HCT116 (cell line): ENCODE results near the gene BFSP2. TPM values are rescaled to one million over a fixed set of nuclear protein-coding genes. Genes with fewer than 3 reads are reported as not detected.

Source experiments
- ATAC-seq: fragments of 200-7000 bp; cut with Tn5 transposase; 2 replicates; pipeline ENCODE4 v1.9.1; 2020; ENCODE audit warnings: mild to moderate bottlenecking, moderate library complexity
- BruUV-seq: library from RNA; stranded (reverse); fragments of 400-500 nt; replicated peaks from 2 replicates; lab custom pipeline; 2021; lab: Mats Ljungman, UMichigan
- CTCF ChIA-PET: fragments of 300-600 bp; sonication (Branson Sonifier 250); formaldehyde crosslinking; loops from one replicate; lab custom pipeline; 2021; ENCODE audit warnings: antibody characterized with exemption; lab: Charles Lee
- POLR2A ChIA-PET: fragments of 300-600, 350-600 bp; sonication (Branson Sonifier 250); formaldehyde crosslinking; loops from one replicate; lab custom pipeline; 2021; ENCODE audit warnings: antibody characterized with exemption; lab: Charles Lee
- RAD21 ChIA-PET, 2 experiments: fragments of 300-600 bp; sonication (Branson Sonifier 250); formaldehyde crosslinking; loops; one replicate each; lab custom pipeline; 2023; ENCODE audit warnings: low total read pairs in 2 of 2; ENCODE audit not compliant: uncharacterized antibody in 2 of 2, unreplicated experiment in 2 of 2, low non-redundant PET in 1 of 2; lab: Charles Lee
- DNase-seq: peaks from one replicate; pipeline ENCODE4 v3.0.0-alpha.2; 2010; ENCODE audit warnings: low read depth, low spot score
- H2AFZ ChIP-seq: fragments of 200-600 bp; shearing (Covaris generic), sonication (generic); 2 replicates; pipeline ENCODE4 v1.6.1; 2017; ENCODE audit warnings: low read depth, mixed run types, mixed read lengths, antibody characterized with exemption, low read length; ENCODE audit not compliant: poor library complexity, severe bottlenecking
- H3K27ac ChIP-seq: 2 replicates; pipeline ENCODE4 v1.5.1; 2012; ENCODE audit warnings: low read depth, low read length
- H3K27me3 ChIP-seq: fragments of 200-600 bp; sonication (generic); 2 replicates; pipeline ENCODE4 v1.6.1; 2016; ENCODE audit warnings: mixed run types, low read length, mixed read lengths; ENCODE audit not compliant: insufficient read depth
- H3K36me3 ChIP-seq, 2 experiments: fragments of 200-500 bp in 1 of 2; fragments of 200-600 bp in 1 of 2; sonication (Bioruptor generic) in 1 of 2; sonication (generic) in 1 of 2; 2 replicates each; pipeline versions ENCODE4 v1.5.1 to v1.6.1; 2014 to 2016; ENCODE audit warnings: low read length in 2 of 2, inconsistent platforms in 1 of 2, mixed read lengths in 1 of 2, mixed run types in 1 of 2; ENCODE audit not compliant: insufficient read depth in 2 of 2, control insufficient read depth in 1 of 2
- H3K4me1 ChIP-seq, 2 experiments: fragments of 200-600 bp in 1 of 2; sonication (generic) in 1 of 2; 2 replicates each; pipeline versions ENCODE4 v1.5.1 to v1.6.1; 2012 to 2017; ENCODE audit warnings: low read length in 2 of 2, inconsistent platforms in 1 of 2, mild to moderate bottlenecking in 1 of 2, mixed read lengths in 1 of 2, mixed run types in 1 of 2, moderate library complexity in 1 of 2; ENCODE audit not compliant: insufficient read depth in 2 of 2, control insufficient read depth in 1 of 2
- H3K4me2 ChIP-seq: fragments of 200-600 bp; sonication (generic); 2 replicates; pipeline ENCODE4 v1.6.1; 2017; ENCODE audit warnings: mixed run types, low read length, mixed read lengths
- H3K4me3 ChIP-seq, 2 experiments: fragments of 200-600 bp in 1 of 2; sonication (generic) in 1 of 2; replicated peaks in 1 of 2; 2 replicates each; pipeline ENCODE4 v1.5.1; 2011 to 2016; ENCODE audit warnings: low read length in 2 of 2, control low read depth in 1 of 2, low read depth in 1 of 2, mild to moderate bottlenecking in 1 of 2, mixed read lengths in 1 of 2, mixed run types in 1 of 2
- H3K79me2 ChIP-seq: fragments of 200-600 bp; sonication (generic); 2 replicates; pipeline ENCODE4 v1.6.1; 2017; ENCODE audit warnings: mild to moderate bottlenecking, mixed run types, low read length, moderate library complexity, mixed read lengths; ENCODE audit not compliant: insufficient read depth
- H3K9ac ChIP-seq: fragments of 200-600 bp; sonication (generic); 2 replicates; pipeline ENCODE4 v1.6.1; 2016; ENCODE audit warnings: low read length, mixed read lengths
- H3K9me2 ChIP-seq: fragments of 200-600 bp; sonication (generic), shearing (Covaris generic); 2 replicates; pipeline ENCODE4 v1.6.1; 2017; ENCODE audit warnings: mixed run types, mild to moderate bottlenecking, moderate library complexity; ENCODE audit not compliant: insufficient read depth
- H3K9me3 ChIP-seq, 2 experiments: fragments of 200-500 bp in 1 of 2; fragments of 200-600 bp in 1 of 2; sonication (Bioruptor generic) in 1 of 2; sonication (generic) in 1 of 2; 2 replicates each; pipeline ENCODE4 v1.6.1; 2014 to 2017; ENCODE audit warnings: low read length in 2 of 2, mixed read lengths in 2 of 2, inconsistent platforms in 1 of 2, low read depth in 1 of 2, mild to moderate bottlenecking in 1 of 2, mixed run types in 1 of 2, moderate library complexity in 1 of 2; ENCODE audit not compliant: control insufficient read depth in 1 of 2, insufficient read depth in 1 of 2
- H4K20me1 ChIP-seq: fragments of 200-600 bp; sonication (generic), shearing (Covaris generic); 2 replicates; pipeline ENCODE4 v1.6.1; 2017; ENCODE audit warnings: mixed run types, mild to moderate bottlenecking, moderate library complexity; ENCODE audit not compliant: insufficient read depth
- ATF3 ChIP-seq: IDR thresholded peaks from 2 replicates; pipeline ENCODE4 v1.6.1; 2012
- CBX3 ChIP-seq: IDR thresholded peaks from 2 replicates; pipeline ENCODE4 v1.6.1; 2012; ENCODE audit warnings: low read depth
- ELF1 ChIP-seq: IDR thresholded peaks from 2 replicates; pipeline ENCODE4 v1.6.1; 2012; ENCODE audit warnings: low read depth, borderline replicate concordance
- EZH2 ChIP-seq: fragments of 200-600 bp; sonication (generic); IDR thresholded peaks from 2 replicates; pipeline ENCODE4 v1.6.1; 2017; ENCODE audit warnings: antibody characterized with exemption, mixed run types
- FOSL1 ChIP-seq: IDR thresholded peaks from 2 replicates; pipeline ENCODE4 v1.6.1; 2012; ENCODE audit warnings: low read depth
- JUND ChIP-seq: IDR thresholded peaks from 2 replicates; pipeline ENCODE4 v1.6.1; 2012
- POLR2A ChIP-seq: IDR thresholded peaks from 2 replicates; pipeline ENCODE4 v1.7.0; 2011; ENCODE audit warnings: borderline replicate concordance; ENCODE audit not compliant: insufficient read depth, insufficient read length; ENCODE audit errors: extremely low read depth
- POLR2AphosphoS5 ChIP-seq: IDR thresholded peaks from 2 replicates; pipeline ENCODE4 v1.6.1; 2011; ENCODE audit warnings: mild to moderate bottlenecking, low read depth, low read length, moderate library complexity
- RAD21 ChIP-seq: IDR thresholded peaks from 2 replicates; pipeline ENCODE4 v1.6.1; 2012; ENCODE audit warnings: low read depth, mild to moderate bottlenecking
- SIN3A ChIP-seq: IDR thresholded peaks from 2 replicates; pipeline ENCODE4 v1.6.1; 2012; ENCODE audit warnings: low read depth
- SP1 ChIP-seq: IDR thresholded peaks from 2 replicates; pipeline ENCODE4 v1.6.1; 2012; ENCODE audit warnings: low read depth
- SRF ChIP-seq: IDR thresholded peaks from 2 replicates; pipeline ENCODE4 v1.6.1; 2012; ENCODE audit warnings: low read depth
- TCF7L2 ChIP-seq: IDR thresholded peaks from 2 replicates; pipeline ENCODE4 v1.7.0; 2011; ENCODE audit warnings: borderline replicate concordance, inconsistent platforms; ENCODE audit not compliant: insufficient read depth, insufficient read length; ENCODE audit errors: extremely low read depth
- YY1 ChIP-seq: IDR thresholded peaks from 2 replicates; pipeline ENCODE4 v1.6.1; 2011; ENCODE audit warnings: low read length, low read depth, moderate library complexity, mild to moderate bottlenecking; ENCODE audit not compliant: insufficient replicate concordance; ENCODE audit errors: extremely low read depth
- ZFX ChIP-seq: fragments of 450-650 bp; IDR thresholded peaks from 2 replicates; pipeline ENCODE4 v1.6.1; 2017
- intact Hi-C: fragments of 100-400 bp; cut with micrococcal nuclease; formaldehyde crosslinking; loops from 2 replicates; pipeline ENCODE4 v1.10.0; 2022
- total RNA-seq: library from RNA; stranded (reverse); gene quantifications from one replicate; pipeline ENCODE4 v1.2.1, GENCODE V29; 2021; ENCODE audit not compliant: unreplicated experiment
- TF ChIP-seq, protein P1 (sequence below), 3 experiments: fragments of 200-600 bp in 1 of 3; sonication (generic) in 1 of 3; IDR thresholded peaks in 2 of 3; conservative IDR thresholded peaks in 1 of 3; 2 replicates each; pipeline ENCODE4 v1.5.1; 2012 to 2017; ENCODE audit warnings: low read depth in 2 of 3, low read length in 2 of 3, antibody characterized with exemption in 1 of 3, borderline replicate concordance in 1 of 3, control low read depth in 1 of 3, mild to moderate bottlenecking in 1 of 3, mixed read lengths in 1 of 3, mixed run types in 1 of 3, moderate library complexity in 1 of 3; ENCODE audit not compliant: insufficient read depth in 1 of 3
- TF ChIP-seq, protein P2 (sequence below): IDR thresholded peaks from 2 replicates; pipeline ENCODE4 v1.6.1; 2012; ENCODE audit warnings: low read depth
- TF ChIP-seq, protein P3 (sequence below): IDR thresholded peaks from 2 replicates; pipeline ENCODE4 v1.6.1; 2012

Gene BFSP2
- total RNA-seq, 1 experiment from 2014 or later: not detected

- TF ChIP-seq, protein P1, sequence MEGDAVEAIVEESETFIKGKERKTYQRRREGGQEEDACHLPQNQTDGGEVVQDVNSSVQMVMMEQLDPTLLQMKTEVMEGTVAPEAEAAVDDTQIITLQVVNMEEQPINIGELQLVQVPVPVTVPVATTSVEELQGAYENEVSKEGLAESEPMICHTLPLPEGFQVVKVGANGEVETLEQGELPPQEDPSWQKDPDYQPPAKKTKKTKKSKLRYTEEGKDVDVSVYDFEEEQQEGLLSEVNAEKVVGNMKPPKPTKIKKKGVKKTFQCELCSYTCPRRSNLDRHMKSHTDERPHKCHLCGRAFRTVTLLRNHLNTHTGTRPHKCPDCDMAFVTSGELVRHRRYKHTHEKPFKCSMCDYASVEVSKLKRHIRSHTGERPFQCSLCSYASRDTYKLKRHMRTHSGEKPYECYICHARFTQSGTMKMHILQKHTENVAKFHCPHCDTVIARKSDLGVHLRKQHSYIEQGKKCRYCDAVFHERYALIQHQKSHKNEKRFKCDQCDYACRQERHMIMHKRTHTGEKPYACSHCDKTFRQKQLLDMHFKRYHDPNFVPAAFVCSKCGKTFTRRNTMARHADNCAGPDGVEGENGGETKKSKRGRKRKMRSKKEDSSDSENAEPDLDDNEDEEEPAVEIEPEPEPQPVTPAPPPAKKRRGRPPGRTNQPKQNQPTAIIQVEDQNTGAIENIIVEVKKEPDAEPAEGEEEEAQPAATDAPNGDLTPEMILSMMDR (IDR thresholded peaks at IDR 0.05 in 2 of 3, conservative IDR thresholded peaks at IDR 0.05 in 1 of 3; ENCODE audit: borderline replicate concordance in 1 of 3, insufficient read depth in 1 of 3, low read depth in 2 of 3, low read length in 2 of 3): no peak
- TF ChIP-seq SRF (no peak), EZH2 (no peak), ZFX (no peak), FOSL1 (no peak), ATF3 (no peak), JUND (no peak), SP1 (no peak), RAD21 (no peak), YY1 (no peak), POLR2A (no peak)
Measured at GRCh38 chr3:133478624-133479023, 78.8 kb downstream of the BFSP2 start (continued).

- no peak for DNase-seq
- Histone ChIP-seq H4K20me1 (no peaks in the 10 kb centered on the region), H3K79me2 (no peaks in the 10 kb centered on the region), H3K9me3 (no peaks in the 10 kb centered on the region), H3K4me3 (no peak overlapping the region), H3K36me3 (no peaks in the 10 kb centered on the region), H2AFZ (peak overlapping the region; percentile 67), H3K4me2 (peak overlapping the region; percentile 59), H3K27me3 (no peaks in the 10 kb centered on the region), H3K9me2 (no peaks in the 10 kb centered on the region), H3K4me1 (peaks cover 13 to 33% of the 10 kb centered on the region in 2 experiments), H3K27ac (peak overlapping the region; percentile 74; the same call in 1 of the 2 replicates), H3K9ac (no peak overlapping the region)
- ATAC-seq: no peak
- intact Hi-C loops: no loop called here
- POLR2A ChIA-PET: interaction anchor here (0.9 to 1.9 kb wide), 6 partner anchors 10 to 819 kb away, joined by 3 to 9 read pairs (median 5); partner anchors contain the start of genes ACAD11, CDV3 and UBA5
- RAD21 ChIA-PET: interaction anchor here in 1 of 2 experiments (0.8 kb wide), 1 partner anchor 74 kb away, joined by 3 read pairs; no protein-coding TSS in a partner anchor
- CTCF ChIA-PET: interaction anchor here (1.1 to 1.5 kb wide), 3 partner anchors 10 to 99 kb away, joined by 3 to 5 read pairs (median 3); no protein-coding TSS in a partner anchor
- no TSS peak for BruUV-seq
- TF ChIP-seq SP1: no peak
- no peak for TF ChIP-seq POLR2AphosphoS5
- no peak for TF ChIP-seq ELF1
- TF ChIP-seq, protein P2, sequence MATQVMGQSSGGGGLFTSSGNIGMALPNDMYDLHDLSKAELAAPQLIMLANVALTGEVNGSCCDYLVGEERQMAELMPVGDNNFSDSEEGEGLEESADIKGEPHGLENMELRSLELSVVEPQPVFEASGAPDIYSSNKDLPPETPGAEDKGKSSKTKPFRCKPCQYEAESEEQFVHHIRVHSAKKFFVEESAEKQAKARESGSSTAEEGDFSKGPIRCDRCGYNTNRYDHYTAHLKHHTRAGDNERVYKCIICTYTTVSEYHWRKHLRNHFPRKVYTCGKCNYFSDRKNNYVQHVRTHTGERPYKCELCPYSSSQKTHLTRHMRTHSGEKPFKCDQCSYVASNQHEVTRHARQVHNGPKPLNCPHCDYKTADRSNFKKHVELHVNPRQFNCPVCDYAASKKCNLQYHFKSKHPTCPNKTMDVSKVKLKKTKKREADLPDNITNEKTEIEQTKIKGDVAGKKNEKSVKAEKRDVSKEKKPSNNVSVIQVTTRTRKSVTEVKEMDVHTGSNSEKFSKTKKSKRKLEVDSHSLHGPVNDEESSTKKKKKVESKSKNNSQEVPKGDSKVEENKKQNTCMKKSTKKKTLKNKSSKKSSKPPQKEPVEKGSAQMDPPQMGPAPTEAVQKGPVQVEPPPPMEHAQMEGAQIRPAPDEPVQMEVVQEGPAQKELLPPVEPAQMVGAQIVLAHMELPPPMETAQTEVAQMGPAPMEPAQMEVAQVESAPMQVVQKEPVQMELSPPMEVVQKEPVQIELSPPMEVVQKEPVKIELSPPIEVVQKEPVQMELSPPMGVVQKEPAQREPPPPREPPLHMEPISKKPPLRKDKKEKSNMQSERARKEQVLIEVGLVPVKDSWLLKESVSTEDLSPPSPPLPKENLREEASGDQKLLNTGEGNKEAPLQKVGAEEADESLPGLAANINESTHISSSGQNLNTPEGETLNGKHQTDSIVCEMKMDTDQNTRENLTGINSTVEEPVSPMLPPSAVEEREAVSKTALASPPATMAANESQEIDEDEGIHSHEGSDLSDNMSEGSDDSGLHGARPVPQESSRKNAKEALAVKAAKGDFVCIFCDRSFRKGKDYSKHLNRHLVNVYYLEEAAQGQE: no peak
- TF ChIP-seq YY1: no peak
- no peak for TF ChIP-seq TCF7L2
- TF ChIP-seq, protein P3, sequence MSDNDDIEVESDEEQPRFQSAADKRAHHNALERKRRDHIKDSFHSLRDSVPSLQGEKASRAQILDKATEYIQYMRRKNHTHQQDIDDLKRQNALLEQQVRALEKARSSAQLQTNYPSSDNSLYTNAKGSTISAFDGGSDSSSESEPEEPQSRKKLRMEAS: no peak
- TF ChIP-seq ATF3: no peak
- TF ChIP-seq SIN3A: no peak
- TF ChIP-seq CBX3: no peak
Measured at GRCh38 chr3:133479401-133479800, 79.5 kb downstream of the BFSP2 start.
